ENCODE results near the gene DNAJB6. TPM values are rescaled to one million over a fixed set of nuclear protein-coding genes. Genes with fewer than 3 reads are reported as not detected.
"Not testable (repeated sequence)": the region's sequence is repeated elsewhere in the genome, so short reads cannot be mapped to it uniquely, and the experiment has no call there.

Gene DNAJB6
- total RNA-seq, 2 donors from 2014 or later: 126 to 174 TPM

DNA sequence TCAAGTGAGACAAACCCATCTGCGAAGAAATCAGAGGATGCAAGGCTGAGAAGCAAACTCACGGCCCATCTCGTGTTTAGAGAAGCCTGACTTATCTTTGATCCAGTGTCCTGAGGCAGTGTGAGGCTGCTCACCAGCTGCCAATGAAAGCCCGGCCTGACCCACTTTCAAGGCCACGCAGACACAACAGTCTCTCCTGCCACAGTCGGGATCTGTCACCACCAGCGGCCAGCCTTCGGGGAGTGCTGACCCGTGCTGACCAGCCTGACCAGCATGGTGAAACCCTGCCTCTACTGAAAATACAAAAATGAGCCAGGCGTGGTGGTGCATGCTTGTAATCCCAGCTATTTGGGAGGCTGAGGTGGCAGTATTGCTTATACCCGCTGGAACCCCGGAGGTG lies 7.4 kb upstream of the DNAJB6 start:
- Histone ChIP-seq H3K27ac (ENCODE audit: low read depth, low read length) (no peak overlapping the region), H3K9me3 (ENCODE audit: control insufficient read depth, low read length) (no peaks in the 10 kb centered on the region), H3K36me3 (ENCODE audit: control insufficient read depth, insufficient read depth, low read length) (no peaks in the 10 kb centered on the region), H3K9ac (ENCODE audit: extremely low read depth, low read length, poor library complexity, severe bottlenecking) (no peak overlapping the region), H3K4me1 (ENCODE audit: control insufficient read depth, insufficient read depth, low read length) (no peaks in the 10 kb centered on the region), H3K27me3 (ENCODE audit: control insufficient read depth, insufficient read depth, low read length, poor library complexity, severe bottlenecking) (no peaks in the 10 kb centered on the region), H3K4me3 (ENCODE audit: low read length) (no peak overlapping the region)
- WGBS, 2 experiments (ENCODE audit: insufficient coverage in 1 of 2, insufficient read length in 1 of 2): 90 to 91% methylated on average over 10 to 12 of the region's 12 CpGs
- Mint-ChIP-seq H3K4me3 (no peak overlapping the region), H3K4me1 (no peaks in the 10 kb centered on the region), H3K27ac (no peak overlapping the region), H3K27me3 (ENCODE audit: insufficient read depth) (peaks cover 1% of the 10 kb centered on the region), H3K36me3 (ENCODE audit: low read depth) (no peaks in the 10 kb centered on the region), H3K9me3 (no peaks in the 10 kb centered on the region)
- DNase-seq: no peak
- TF ChIP-seq, protein P1, sequence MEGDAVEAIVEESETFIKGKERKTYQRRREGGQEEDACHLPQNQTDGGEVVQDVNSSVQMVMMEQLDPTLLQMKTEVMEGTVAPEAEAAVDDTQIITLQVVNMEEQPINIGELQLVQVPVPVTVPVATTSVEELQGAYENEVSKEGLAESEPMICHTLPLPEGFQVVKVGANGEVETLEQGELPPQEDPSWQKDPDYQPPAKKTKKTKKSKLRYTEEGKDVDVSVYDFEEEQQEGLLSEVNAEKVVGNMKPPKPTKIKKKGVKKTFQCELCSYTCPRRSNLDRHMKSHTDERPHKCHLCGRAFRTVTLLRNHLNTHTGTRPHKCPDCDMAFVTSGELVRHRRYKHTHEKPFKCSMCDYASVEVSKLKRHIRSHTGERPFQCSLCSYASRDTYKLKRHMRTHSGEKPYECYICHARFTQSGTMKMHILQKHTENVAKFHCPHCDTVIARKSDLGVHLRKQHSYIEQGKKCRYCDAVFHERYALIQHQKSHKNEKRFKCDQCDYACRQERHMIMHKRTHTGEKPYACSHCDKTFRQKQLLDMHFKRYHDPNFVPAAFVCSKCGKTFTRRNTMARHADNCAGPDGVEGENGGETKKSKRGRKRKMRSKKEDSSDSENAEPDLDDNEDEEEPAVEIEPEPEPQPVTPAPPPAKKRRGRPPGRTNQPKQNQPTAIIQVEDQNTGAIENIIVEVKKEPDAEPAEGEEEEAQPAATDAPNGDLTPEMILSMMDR (conservative IDR thresholded peaks at IDR 0.05): no peak

DNA sequence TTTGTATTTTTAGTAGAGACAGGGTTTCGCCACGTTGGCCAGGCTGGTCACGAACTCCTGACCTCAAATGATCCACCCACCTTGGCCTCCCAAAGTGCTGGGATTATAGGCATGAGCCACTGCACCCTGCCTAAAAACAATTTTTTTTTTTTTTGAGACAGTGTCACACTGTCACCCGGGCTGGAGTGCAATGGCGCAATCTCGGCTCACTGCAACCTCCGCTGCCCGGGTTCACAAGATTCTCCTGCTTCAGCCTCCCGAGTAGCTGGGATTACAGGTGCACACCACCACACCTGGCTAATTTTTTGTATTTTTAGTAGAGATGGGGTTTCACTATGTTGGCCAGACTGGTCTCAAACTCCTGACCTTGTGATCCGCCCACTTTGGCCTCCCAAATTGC lies 6.2 kb upstream of the DNAJB6 start:
- H3K9me3 ChIP-seq (ENCODE audit: control insufficient read depth, low read length); H3K4me1 Mint-ChIP-seq; H3K27me3 ChIP-seq (ENCODE audit: control insufficient read depth, insufficient read depth, low read length, poor library complexity, severe bottlenecking); H3K36me3 Mint-ChIP-seq (ENCODE audit: low read depth); H3K4me1 ChIP-seq (ENCODE audit: control insufficient read depth, insufficient read depth, low read length); H3K27ac ChIP-seq (ENCODE audit: low read depth, low read length); H3K4me3 Mint-ChIP-seq; H3K9ac ChIP-seq (ENCODE audit: extremely low read depth, low read length, poor library complexity, severe bottlenecking); H3K36me3 ChIP-seq (ENCODE audit: control insufficient read depth, insufficient read depth, low read length); DNase-seq; H3K9me3 Mint-ChIP-seq; H3K27me3 Mint-ChIP-seq (ENCODE audit: insufficient read depth); H3K27ac Mint-ChIP-seq; H3K4me3 ChIP-seq (ENCODE audit: low read length): not testable (repeated sequence)
- WGBS, 2 experiments (ENCODE audit: insufficient coverage in 1 of 2, insufficient read length in 1 of 2): 76 to 90% methylated on average over 4 to 10 of the region's 10 CpGs

DNA sequence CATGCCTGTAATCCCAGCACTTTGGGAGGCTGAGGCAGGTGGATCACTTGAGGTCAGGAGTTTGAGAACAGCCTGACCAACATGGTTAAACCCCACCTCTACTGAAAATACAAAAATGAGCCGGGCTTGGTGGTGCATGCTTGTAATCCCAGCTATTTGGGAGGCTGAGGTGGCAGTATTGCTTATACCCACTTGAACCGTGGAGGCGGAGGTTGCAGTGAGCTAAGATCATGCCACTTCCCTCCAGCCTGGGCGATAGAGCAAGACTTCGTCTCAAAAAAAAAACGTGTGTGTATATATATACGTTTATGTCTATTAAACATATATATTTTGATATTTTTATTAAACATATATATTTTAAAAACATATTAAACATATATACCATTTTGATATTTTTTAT lies 5.8 kb upstream of the DNAJB6 start:
- H3K4me1 ChIP-seq (ENCODE audit: control insufficient read depth, insufficient read depth, low read length); H3K27me3 Mint-ChIP-seq (ENCODE audit: insufficient read depth); H3K27ac ChIP-seq (ENCODE audit: low read depth, low read length); H3K9me3 ChIP-seq (ENCODE audit: control insufficient read depth, low read length); H3K4me3 Mint-ChIP-seq; H3K27me3 ChIP-seq (ENCODE audit: control insufficient read depth, insufficient read depth, low read length, poor library complexity, severe bottlenecking); H3K9me3 Mint-ChIP-seq; H3K9ac ChIP-seq (ENCODE audit: extremely low read depth, low read length, poor library complexity, severe bottlenecking); DNase-seq; H3K36me3 Mint-ChIP-seq (ENCODE audit: low read depth); H3K4me1 Mint-ChIP-seq; H3K4me3 ChIP-seq (ENCODE audit: low read length); H3K27ac Mint-ChIP-seq; H3K36me3 ChIP-seq (ENCODE audit: control insufficient read depth, insufficient read depth, low read length): not testable (repeated sequence)
- 95 to 100% methylated on average over 1 to 4 of the region's 7 CpGs for WGBS, 2 experiments (ENCODE audit: insufficient coverage in 1 of 2, insufficient read length in 1 of 2)

DNA sequence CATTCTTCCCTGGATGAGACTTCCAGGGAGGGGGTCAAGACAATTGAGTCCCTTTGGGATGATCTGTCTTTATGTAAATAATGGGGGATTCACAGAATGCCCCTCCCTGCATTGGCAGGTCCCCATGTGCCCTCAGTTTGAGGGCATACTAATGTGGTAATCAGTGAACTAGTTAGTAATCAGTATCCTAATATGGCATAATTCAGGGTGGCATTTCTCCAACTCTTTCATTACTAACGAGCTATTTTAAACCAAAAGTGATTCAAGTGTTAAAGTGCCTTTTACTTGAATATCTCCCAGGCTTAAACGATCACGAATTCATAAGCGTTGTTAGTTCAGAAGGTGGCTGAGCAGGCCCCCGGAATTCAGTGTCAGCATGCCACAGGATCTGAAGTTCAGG lies 1.6 kb upstream of the DNAJB6 start:
- no peak overlapping the region for H3K9ac ChIP-seq (ENCODE audit: extremely low read depth, low read length, poor library complexity, severe bottlenecking)
- Mint-ChIP-seq H3K9me3 (no peaks in the 10 kb centered on the region), H3K4me3 (peak overlapping the region; percentile 85), H3K27ac (no peak overlapping the region), H3K27me3 (ENCODE audit: insufficient read depth) (peaks cover 4% of the 10 kb centered on the region), H3K36me3 (ENCODE audit: low read depth) (peaks cover 10% of the 10 kb centered on the region), H3K4me1 (peaks cover 15% of the 10 kb centered on the region)
- H3K27ac ChIP-seq (ENCODE audit: low read depth, low read length): no peak overlapping the region
- no peaks in the 10 kb centered on the region for H3K4me1 ChIP-seq (ENCODE audit: control insufficient read depth, insufficient read depth, low read length)
- H3K4me3 ChIP-seq (ENCODE audit: low read length): no peak overlapping the region
- 92 to 100% methylated on average over 4 to 5 of the region's 5 CpGs for WGBS, 2 experiments (ENCODE audit: insufficient coverage in 1 of 2, insufficient read length in 1 of 2)
- H3K9me3 ChIP-seq (ENCODE audit: control insufficient read depth, low read length): no peaks in the 10 kb centered on the region
- DNase-seq: no peak
- no peaks in the 10 kb centered on the region for H3K27me3 ChIP-seq (ENCODE audit: control insufficient read depth, insufficient read depth, low read length, poor library complexity, severe bottlenecking)
- peaks cover under 1% of the 10 kb centered on the region for H3K36me3 ChIP-seq (ENCODE audit: control insufficient read depth, insufficient read depth, low read length)
- TF ChIP-seq, protein P1 (conservative IDR thresholded peaks at IDR 0.05): no peak
